Stimulated activated CD8-positive, alpha-beta memory T cell treated with anti-CD3 and anti-CD28 coated beads, Interleukin-15, amount 100 ng/mL, for 24 hours (primary cell): ENCODE measurements around the gene EEF2.

ENCODE experiments used
- DNase-seq: peaks from one replicate; pipeline ENCODE4 v3.0.0-alpha.2; 2020; ENCODE audit warnings: low read depth

The EEF2 gene

DNA sequence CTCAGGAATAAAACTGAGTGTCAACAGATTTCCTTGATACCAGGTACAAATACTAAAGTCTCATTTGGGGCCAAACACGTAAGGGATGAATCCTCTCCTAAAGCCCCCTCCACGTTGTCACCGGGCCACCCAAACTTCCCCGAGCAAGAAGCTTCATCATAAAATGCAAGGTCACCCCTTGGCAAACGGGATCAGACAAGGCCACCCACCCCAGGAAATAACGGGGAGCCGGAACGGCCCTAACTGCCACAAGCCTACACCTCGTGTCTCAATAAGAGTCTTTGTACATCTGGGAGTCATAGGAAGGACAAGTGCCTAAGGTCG, 717 bp downstream of the EEF2 start:
- no peak for DNase-seq

DNA sequence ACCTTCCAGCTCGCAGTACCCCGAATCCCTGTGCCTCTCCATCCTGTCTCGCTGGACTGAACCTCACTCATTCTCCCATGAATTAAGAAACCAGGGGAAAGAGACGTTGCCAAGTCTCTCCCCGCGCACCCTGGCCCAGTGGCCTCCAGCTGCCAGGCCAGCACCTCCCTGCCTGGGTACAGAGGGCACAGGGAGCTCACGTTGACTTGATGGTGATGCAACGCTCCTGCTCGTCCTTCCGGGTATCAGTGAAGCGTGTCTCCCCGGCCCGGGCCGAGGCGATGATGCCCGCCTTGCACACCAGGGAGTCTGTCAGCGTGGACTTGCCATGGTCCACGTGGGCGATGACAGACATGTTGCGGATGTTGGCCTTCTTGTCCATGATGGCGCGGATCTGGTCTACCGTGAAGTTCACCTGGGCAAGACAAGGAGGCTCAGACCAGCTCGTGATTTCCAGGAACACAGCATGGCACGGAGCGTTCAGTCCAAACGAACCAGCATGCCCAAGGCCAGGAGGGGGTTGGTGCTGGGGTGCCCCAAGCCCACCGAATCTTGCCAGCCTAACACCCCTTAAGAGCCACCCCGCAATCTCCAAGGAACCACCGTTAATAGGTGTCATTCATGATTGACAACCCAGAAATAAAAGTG, 1.2 kb downstream of the EEF2 start:
- DNase-seq, result no peak

DNA sequence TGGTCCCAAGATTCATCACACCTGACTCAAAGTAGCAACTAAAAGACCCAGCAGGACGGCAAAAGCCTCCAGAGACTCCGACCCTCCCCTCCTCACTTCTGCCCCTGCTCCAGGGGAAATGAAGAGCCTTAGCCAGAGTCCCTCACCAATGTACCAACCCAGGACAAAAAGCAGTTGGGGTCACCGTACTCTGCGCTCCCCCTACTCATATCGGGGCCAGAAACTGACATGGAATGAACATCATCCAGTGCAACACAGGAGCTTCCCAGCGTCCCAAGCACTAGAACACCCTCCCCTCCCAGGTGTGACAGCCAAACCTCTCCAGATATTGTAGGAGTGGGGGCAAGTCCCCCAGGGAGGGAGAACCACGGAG, 1.7 kb downstream of the EEF2 start:
- DNase-seq, result no peak

DNA sequence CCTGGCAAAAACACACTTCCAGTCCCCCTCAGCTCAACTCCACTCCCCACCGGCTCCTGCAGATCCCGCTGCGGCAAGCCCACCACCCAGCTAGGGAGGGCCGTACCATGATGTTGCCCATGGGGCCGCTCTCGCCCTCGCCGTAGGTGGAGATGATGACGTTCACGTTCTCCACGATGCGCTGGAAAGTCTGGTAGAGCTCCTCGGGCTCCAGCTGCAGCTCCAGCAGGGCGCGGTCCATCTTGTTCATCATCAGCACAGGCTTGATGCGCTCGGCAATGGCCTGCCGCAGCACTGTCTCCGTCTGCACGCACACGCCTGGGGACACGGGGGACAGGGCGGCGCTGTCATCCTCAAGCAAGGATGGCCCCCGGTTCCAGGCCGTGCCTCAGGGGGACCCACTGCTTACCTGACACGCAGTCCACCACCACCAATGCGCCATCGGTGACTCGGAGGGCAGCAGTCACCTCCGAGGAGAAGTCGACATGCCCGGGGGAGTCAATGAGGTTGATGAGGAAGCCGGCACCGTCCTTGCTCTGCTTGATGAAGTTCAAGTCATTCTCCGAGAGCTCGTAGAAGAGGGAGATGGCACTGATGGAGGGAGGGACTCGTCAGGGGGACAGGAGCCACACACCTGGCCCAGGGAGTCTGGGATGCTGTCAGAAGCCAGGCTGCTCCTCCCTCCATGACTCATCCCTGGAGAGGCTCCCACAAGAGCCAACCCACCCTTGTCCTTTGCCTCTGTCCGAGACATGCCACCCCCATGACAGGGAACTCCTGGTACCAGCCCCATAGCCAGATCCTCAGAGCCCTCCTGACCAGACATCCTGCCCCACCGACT, 2.3 kb downstream of the EEF2 start:
- no peak for DNase-seq

DNA sequence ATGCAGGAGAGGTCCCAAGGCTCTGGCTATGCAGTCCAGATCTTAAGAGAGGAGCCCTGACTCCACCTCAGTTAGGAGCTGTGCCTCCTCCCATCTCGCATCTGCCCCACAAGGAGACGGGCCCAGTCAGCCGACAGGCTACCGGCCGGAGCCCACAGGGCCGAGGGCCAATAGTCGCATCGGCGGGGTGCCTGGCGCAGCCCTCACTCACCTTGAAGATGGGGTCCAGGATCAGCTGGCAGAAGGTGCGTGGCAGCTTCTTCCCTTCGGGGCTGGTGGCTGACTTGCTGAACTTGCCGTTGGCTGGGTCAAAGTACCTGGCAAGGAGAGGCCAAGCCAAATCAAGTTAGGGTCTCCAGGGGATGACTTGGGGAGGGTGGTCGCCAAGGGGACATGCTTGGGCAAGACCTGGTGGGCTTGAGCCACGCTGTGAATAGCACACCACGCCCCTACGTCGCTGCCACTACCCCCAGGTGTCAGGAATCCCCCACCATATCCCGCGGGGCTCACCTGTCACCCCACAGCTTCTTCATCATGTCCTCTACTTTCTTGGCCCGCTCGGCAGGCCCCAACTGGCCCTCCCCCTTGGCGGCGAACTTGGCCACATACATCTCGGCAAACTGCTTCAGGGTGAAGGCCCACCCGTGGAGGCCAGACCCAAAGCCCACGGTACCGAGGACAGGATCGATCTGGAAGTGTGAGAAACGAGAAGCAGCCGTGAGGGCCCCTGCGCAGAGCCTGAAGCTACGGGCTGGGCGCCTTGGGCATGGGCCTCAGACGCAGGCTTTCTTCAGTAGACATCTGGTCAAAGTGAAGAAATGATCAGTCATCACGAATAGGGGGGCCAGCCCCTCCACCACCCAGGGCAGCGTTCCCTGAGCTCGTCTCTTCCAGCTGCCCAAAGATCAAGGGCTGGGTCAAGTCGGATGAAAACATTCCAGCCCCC, 3.3 kb downstream of the EEF2 start:
- DNase-seq, result no peak

DNA sequence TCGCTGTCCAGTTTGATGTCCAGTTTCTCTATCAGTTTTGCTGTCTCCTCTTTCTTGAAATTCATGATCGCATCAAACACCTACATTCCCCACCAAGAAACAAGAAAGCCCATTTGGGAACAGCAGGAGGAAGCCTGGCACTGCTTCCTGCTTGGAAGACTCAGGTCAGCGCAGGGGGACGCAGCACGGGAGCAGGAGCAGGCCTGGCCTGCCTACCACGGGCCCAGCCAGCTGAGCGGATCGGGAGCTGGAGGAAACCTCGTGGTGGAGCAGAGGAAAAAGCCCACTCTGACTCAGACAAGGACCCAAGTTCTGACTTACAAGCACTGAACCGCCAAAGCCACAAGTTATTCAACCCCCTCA, 3.9 kb downstream of the EEF2 start:
- no peak for DNase-seq

DNA sequence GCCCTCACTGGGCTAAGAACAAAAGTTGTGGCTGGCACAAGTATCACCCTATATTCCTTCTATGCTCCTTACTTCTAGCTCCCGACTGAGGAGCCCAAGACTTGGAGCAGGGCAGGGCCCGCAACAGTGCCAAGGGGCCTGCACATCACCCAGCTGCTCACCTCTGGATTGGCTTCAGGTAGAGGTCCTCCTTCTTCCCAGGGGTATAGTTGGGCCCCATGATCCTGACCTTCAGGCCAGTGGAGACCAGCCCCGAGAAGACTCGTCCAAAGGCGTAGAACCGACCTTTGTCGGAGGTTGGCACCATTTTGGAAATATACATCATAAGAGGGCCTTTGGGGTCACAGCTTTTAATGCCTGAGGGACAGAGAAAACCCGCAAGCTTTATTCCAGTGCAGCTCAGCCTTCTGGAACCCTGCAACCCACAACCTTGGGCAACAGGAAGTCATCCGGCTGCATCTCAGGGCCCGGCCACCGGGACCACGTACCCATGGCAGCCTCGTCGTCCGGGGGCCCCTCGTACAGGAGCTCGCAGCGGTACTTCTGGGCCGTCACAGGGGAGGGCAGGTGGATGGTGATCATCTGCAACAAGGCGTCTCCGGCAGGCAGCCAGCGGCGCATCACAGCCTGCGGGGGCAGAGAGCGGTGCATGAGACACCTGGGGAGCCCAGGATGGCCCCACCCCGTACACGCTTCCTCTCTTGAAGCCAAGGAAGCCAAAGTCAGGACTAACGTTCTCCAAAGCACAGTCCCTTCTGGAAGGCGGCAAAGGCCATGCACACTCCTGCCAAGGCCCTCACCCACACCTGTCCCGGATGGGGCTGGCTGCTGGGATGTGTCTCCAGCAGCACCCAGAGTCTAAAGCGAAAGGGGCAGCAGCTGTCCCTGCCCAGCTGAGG, 4.7 kb downstream of the EEF2 start:
- DNase-seq, result no peak

DNA sequence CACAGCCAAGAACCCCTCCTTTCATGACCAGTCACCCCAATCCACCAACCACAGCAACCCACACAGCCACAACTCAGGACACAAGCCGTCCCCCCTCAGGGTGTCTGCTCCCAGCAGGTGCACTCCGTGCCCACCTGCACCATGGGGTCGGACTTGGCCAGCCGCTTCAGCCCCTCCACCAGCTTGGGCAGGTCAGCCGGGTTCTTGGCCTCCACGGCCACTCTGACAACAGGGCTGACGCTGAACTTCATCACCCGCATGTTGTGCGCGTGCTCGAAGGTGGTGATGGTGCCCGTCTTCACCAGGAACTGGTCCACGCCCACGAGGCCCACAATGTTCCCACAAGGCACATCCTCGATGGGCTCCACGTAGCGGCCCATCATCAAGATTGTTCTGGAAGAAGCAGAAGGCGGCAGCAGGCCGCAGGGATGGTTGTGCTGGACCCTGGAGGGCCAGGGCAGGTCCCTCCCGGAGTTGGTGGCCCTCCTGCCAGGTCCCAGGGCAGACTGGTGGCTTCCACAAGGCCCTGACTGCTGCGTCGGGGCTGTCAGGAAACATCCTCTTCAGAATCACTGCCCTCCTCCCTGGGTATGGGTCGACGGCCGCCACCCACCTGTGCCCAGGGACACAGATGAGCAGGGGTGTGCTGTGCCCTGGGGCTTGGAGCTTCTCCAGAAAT, 5.5 kb downstream of the EEF2 start:
- no peak for DNase-seq

DNA sequence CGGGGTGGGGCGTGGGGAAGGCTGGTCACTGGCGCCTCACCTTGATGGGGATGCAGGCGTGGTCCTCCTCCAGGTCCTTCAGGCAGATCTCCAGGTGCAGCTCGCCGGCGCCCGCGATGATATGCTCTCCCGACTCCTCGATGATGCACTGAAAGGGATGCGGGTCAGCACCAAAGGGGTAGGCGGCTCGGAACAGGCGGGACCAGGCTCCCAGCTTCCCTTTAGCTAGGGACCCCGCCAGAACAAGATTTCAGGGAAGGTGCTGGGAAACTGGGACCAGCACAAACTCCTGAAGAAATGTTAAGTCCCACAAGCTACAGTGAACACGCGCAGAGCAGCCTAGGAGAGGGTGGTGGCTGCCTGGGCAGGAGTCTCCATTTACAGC, 6.0 kb downstream of the EEF2 start:
- no peak for DNase-seq

DNA sequence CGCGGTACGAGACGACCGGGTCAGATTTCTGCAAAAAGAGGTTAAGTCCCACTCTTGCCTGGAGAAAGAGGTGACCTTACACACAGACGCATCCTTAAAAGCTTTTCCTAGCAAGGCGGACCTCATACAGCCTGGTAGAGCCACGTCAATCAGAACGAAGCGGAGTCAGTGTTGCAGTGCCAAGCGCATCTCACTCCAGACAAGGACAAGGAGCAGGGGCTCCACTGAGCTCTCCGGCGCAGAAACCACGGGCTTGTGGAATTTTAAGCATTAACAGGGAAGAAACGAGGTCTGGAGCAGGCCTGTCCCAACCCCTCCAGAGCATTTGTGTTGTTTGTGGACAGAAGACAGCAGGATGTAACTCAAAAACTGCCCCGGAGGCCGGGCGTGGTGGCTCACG, 7.1 kb downstream of the EEF2 start:
- DNase-seq, result no peak

DNA sequence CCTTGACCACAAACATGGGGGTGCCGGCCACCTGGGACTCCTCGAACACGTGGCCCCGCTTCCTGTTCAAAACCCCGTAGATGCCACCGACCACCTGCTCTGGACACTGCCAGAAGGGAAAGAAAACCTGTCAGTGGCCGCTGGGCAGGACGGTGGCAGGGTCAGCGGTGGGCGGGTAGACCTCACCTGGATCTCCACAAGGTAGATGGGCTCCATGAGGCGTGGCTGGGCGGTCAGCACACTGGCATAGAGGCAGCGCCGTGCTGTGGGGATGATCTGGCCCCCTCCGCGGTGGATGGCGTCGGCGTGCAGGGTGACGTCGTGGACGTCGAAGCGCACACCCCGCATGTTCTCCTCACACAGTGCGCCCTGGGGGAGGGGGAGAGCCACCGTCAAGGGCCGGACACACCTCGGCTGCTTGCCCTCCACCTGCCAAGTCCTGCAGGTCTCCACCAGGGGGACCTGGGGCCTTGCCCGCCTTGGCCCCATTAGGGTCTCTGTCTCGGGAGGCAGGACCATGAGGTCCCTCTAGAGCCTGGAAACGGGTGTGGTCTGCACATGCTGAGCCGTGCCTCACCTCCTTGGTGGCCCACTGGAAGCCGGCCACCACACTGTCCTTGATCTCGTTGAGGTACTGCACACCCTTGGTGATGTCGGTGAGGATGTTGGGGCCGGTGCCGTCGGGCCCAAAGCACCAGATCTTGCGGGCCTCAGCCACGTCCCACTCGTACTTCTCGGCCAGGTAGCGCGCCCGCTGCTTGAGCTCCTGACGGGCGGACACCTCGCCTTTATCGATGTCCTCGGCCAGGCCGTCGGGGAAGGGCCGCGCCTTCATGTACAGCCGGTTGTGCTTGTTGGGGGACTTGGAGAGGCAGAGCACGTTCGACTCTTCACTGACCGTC, 7.8 kb downstream of the EEF2 start:
- no peak for DNase-seq

DNA sequence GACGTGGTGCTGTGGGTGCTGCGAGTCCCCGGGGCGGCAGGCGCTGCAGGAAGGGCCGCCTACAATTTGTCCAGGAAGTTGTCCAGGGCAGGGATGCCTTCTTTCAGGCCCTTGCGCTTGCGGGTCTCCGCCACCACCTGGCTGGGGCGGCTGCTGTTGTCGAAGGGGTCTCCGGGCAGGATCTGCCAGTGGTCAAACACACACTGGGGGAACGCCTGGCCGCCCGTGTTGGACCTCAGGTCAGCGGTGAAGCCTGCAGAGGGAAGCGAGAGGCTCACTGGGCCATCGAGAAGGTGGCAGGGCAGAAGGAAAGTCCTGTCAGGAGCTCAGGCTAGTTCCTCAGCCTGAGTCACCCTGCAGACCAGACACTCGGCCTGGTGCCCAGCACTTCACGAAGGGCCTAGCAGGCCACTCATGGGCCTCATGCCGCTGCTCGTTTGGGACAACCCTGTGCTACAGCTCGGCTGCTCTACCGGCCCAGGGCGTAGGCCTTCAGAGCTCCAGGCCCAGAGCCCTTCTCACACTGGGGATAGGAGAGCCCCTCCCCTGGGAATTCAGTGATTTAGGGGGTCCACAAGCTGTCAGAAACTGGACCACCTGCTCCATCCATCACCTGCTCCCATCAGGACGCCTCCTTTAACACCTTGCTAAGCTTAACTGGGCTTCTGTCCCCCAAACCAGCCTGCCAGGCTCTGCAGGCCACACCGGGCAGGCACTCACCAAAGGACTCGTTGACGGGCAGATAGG, 8.6 kb downstream of the EEF2 start:
- no peak for DNase-seq

DNA sequence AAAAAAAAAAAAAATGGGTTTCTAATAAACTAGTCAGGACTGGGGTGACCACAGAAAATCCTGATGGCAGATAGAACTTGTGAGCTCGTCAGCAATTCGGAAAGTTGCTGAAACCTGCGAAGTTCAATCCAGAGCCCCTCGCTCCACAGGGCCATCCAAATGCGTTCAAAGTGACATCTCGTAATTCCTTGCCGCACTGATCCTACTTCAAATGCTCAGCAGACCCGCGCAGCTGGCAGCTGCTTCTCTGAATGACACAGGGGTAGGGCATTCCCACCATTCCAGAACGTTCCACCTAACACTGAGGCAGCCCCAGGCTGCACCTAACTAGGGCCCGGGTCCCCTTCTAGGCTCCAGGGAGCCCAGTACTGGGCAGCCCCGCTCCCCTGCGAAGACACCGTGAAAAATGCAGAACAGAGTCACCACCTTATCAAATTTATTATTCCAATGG, 9.6 kb downstream of the EEF2 start:
- DNase-seq, result no peak

DNA sequence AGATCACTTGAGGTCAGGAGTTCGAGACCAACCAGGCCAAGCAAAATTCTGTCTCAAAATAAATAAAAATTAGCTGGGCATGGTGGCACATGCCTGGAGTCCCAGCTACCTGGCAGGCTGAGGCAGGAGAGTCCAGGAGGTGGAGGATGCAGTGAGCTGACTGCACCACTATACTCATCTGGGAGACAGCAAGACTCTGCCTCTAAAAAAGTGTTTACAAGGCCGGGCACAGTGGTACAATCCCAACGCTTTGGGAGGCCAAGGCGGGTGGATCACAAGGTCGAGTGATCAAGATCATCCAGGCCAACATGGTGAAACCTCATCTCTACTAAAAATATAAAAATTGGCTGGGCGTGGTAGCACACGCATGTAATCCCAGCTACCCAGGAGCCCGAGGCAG, 10.1 kb downstream of the EEF2 start:
- no peak for DNase-seq

DNA sequence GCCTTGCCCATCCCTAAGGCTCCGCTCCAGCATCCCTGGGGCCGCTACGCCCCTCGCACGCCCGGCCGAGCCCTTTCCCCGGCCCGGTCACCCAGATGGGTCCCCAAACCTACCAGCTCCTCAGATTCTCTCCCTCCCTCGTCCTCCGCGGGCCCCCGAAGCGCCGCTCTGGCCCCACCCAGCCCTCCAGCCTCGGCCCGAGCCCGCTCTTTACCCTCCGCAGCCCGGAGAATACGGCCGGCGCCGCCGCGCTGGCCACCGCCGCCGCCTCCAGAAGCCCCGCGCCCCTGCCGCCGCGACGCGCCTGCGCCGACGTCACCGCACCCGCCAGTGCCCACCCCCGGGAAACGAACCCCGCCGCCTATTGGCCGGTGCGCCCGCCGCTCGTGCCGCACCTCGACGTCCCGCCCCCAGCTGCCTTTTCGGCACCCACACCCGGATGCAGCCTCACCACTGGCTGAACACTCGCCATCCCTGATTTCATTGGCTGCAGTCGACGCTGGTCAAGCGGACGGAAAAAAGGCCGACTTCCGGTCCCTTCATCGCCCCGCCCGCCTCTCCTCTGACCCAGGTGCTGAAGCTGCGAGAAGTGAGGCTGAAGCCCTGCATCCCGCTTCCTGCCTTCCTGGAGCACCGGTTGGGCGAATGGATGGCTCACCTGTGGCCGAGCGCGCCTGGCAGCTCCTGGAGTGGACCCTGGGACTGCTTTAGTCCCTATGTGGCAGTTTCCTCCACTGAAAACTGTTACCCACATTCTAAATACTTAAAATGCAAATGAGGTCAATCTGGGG, 14.3 kb downstream of the EEF2 start, which contains the start of gene DAPK3:
TSS of gene DAPK3 (minus strand) at position 292 of the 791 bp plus-strand sequence. CDS start 1,364 bp downstream, outside the sequence.
- peak; percentile 89 for DNase-seq

DNA sequence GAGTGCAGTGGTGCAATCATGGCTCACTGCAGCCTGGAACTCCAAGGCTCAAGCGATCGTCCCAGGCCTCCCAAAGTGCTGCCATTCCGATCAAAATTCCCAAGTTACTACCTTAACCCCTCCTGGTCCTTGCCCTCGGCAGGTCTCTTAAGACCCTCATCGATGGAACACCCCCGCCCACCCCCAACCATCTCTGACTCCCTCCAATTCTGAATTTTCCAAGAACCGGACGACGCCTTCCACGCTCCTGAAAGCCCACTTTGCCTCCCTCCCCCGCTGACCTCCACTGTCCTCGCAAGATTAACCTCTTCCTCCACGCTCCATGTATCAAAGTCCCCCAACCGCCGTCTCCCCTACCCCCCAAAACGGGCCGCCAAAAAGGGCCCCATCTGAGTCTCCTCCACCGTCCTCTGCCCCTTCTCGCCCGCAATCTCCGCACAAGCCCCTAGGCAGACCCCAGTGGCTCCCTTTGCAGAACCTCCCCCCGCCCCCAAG, 14.9 kb downstream of the EEF2 start:
- DNase-seq, result no peak

DNA sequence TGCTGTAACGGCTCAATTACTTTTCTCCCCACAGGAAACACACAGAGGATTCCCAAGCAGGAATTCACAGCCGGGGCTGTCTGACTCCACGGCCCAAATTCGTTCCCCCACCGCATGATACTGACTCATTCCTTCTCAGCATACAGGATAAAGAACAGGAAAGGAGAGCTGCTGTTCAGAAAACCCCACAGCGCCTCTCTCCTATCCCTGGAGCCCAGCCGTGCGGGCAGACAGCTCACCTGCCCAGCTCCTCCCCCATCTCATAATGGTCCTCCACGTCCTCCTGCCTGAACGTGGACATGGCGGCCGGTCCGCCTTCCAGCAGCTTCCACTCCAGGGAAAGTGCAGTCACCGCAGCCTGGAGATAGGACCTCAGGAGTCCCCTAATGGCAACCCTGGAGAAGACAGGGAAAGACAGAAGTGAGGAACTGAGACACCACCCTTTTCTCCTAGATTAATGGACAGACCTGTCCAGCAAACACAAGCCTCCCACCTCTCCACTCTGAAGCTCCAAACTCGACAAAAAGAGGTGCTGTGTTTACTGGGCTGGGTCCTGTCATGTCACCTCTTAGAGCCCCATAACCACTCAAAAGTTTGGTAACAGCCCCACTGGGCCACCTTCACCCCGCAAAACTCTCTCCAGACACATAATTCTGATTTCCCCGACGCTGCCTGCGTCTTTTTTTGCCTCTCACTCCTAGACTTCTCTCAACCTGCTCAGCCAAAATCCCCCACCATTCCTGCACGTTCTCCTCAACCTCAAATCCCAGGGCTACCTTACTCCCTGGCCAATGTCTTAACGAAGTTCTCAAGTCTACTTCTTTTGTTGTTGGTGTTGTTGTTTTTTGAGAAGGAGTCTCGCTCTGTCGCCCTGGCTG, 15.6 kb downstream of the EEF2 start:
- DNase-seq, result no peak
